GM19035 (cell line): ENCODE data around the gene ZDHHC16.
"Not testable (repeated sequence)": the region's sequence is repeated elsewhere in the genome, so short reads cannot be mapped to it uniquely, and the experiment has no call there.

ENCODE experiments used
- ATAC-seq: cut with Tn5 transposase; IDR thresholded peaks from one replicate; pipeline ENCODE4 v1.9.1; 2021; ENCODE audit not compliant: unreplicated experiment

Gene ZDHHC16

DNA sequence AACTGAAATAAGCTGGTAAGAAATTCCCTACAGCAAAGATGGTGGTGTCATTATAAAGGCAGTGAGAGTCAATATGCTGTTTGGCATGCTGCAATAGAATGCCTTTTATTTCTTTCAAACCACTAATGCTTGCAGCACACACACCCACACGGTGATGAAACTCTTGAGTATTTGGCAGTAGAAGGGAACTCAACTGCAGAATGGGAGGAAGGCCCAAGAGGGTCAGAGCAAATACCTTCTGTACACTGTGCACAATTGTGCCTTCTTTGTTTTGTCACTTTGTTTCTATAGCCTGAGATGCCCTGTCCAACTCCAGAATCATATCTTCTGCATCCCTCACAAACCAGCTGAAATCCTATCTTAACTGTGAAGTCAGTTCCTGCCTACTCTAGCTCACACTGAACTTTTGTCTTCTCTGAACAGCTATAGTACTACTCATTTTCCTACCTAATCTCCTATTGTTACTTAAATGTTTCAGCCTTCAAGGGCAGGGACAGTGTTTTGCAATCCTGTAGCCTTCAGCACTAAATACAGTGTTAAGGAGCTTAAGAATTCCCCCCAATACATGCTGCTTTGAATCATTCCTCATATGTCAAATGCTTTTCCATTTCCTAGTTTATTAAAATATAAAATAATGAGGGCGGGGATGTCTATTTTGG lies 30.1 kb downstream of the ZDHHC16 start:
- ATAC-seq, result no peak

- ATAC-seq, result not testable (repeated sequence)
Measured at GRCh38 chr10:97479410-97479809, 33.4 kb downstream of the ZDHHC16 start.

DNA sequence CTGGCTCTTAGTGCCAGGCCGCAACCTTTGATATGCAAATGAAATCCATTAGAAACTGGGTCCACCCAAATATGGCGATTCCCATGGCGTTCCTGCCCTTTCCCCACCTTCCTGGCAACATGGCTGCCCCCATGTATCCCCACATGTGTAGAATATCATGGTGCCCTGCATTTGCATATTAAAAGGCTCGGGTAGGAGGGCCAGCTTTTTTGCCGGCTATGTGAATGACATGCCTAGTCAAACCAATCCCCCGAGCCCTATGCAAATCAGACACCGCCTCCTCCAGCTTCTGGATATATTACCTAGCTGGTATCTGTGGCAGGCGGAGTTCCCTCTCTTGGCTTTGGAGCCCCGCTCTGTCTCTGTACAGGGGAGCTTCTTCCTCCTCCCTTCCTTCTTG lies 34.0 kb downstream of the ZDHHC16 start:
- ATAC-seq, result no peak

GRCh38 chr10:97481071-97481470 lies 35.1 kb downstream of the ZDHHC16 start:
- ATAC-seq, result no peak

DNA sequence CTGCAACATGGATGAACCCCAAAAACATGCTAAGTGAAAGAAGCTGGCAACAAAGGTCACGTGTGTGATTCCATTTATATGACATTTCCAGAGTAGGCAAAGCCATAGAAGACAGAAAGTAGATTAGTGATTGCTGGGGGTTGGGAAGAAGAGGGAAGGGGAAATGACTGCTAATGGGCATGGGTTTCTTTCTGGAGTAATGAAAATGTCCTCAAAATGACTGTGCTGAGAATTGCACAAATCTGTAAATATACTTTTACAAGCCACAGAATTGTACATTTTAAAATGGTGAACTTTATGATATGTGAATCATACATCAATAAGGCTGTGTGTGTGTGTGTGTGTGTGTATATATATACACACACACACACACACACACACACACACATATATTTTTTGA lies 36.4 kb downstream of the ZDHHC16 start:
- ATAC-seq, result no peak

- no peak for ATAC-seq
Measured at GRCh38 chr10:97483506-97483905, 37.5 kb downstream of the ZDHHC16 start.

GRCh38 chr10:97483921-97484320 lies 37.9 kb downstream of the ZDHHC16 start:
- ATAC-seq, result no peak

DNA sequence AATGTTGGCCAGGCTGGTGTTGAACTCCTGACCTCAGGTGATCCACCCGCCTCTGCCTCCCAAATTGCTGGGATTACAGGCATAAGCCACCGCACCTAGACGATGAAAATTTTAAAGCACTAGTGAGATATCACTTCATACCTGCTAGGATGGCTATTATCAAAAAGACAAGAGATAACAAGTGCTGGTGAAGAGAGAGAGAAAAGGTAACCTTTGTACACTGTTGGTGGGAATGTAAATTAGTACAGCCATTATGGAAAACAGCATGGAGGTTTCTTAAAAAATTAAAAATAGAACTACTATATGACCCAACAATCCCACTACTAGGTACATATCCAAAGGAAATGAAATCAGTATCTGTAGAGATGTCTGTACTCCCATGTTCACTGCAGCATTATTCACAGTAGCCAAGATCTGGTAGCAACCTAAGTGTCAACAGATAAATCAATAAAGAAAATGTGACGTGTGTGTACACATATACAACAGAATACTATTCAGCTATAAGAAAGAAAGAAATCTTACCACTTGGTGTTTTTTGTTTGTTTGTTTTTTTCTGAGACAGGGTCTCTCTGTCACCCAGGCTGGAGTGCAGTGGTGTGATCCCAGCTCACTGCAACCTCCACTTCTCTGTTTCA lies 39.8 kb downstream of the ZDHHC16 start:
- no peak for ATAC-seq

DNA sequence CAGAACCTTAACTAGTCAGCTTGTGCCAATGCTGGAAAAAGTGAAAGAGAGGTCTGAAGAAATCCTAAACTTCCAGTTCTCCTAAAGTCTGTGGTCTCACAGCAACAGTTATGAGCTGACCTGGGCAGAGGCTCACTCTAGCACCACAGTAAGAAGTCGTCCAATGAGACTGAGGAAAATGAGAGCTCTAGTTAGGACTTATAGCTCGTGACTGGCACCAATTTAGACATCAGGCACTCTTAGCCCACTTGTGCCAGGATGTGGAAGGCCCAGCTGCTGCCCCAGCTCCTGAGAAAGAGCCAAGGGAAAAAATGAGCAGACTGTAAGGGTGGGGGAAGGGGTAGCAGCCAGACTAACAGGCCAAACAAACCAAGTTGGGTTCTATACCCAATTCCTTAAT lies 44.6 kb downstream of the ZDHHC16 start:
- no peak for ATAC-seq

GRCh38 chr10:97494151-97494550 lies 48.2 kb downstream of the ZDHHC16 start:
- ATAC-seq, result no peak

GRCh38 chr10:97494863-97495506 lies 49.0 kb downstream of the ZDHHC16 start:
- ATAC-seq, result no peak

DNA sequence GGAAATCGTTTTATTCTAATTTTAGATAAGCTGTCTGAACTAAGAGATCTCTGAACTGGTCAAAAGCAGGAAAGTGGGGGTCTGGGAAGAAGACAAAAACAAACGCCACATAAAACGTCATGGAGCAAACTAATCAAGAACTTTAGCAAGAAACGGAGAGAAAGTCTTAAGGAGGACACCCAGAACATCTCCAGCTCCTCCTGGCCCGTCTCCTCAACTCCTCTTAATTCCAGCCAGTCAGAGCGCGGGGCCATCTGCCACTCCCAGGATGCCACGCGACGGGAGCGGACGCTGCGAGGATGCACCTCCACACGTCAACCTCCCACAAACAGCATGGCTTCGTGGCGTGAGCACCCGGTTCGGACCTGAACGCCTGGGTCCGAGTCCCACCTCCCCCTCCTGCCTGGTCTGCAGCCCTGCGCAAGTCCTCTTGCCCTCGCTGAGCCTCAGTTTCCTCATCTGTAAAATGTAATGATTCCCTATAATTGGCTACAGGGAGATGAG lies 51.6 kb downstream of the ZDHHC16 start:
- ATAC-seq, result peak; percentile 25

DNA sequence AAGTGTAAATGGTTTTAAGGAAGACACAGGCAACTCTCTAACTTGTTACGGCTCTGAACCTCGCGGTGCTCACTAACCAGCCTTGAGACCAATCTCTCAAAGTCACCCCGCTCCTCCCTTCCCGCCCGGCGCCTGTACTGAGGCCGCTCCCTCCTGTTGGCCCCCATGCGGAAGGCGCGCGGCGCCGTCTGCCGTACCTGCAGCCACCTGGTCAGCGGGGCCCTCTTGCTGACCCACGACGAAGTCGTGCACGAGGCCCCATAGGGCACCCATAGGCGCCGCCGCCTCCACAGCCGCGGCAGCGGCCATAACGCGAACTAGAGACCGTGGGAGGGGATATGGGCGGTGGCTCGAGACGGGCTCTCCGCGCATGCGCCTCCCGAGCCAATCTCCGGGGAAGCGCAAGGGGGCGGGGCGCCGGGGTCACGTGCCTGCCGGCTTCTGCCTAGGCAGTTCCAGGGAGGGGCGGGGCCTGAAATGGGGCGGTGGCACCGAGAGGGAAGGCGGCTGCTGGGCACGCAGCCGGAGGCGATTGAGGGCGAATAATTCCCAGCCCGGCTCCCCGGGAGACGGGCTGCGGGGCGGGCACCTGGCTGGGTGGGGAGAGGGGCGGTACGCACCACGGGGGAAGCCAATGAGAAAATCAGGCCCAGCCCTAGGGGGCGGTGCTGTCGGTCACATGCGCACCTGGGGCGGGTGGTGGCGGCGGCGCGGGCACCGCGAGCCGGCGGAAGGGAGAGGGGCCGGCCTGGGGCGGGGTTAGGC lies 52.3 kb downstream of the ZDHHC16 start, which contains the start of gene MMS19:
MMS19 (minus strand) TSS at position 347 of the 765 bp plus-strand sequence; CDS start at position 309, 38 bp downstream.
- ATAC-seq, result peak; percentile 92

DNA sequence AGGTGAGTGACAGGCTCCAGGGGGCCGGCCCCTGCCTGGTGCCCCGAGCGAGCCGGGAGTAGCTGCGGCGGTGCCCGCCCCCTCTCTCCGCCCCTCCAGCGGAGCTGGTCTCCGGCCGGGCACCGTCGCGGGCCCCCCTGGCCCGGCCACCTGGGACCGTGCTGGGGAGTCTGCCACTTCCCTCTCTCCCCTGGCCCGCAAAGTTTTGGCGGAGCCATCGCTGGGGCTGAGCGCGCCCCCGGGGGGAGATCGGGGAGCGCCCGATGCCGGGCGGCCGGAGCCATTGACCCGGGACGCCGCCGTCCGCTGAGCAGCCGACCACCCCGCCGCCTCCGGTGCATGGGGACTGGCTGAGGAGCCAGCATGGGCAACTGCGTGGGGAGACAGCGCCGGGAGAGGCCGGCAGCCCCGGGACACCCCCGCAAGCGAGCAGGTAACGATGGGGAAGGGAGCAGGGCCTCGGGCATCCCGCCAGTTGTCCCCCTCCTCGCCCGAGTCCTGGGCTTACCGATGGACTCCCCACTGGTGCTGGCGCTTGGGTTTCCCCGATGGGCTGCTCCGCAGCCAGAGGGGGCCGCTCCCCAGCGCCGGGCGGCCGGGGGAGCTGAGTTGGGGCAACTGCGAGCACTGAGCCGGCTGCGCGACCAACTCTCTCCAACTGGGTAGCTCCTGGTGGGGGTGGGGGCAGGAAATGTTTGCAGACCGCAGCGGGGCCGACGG lies 53.0 kb downstream of the ZDHHC16 start, which contains the start of gene UBTD1:
UBTD1 (plus strand) TSS at position 84 of the 720 bp plus-strand sequence; CDS start at position 364, 280 bp downstream.
- peak; percentile 6 for ATAC-seq

GRCh38 chr10:97499561-97500296 lies 53.8 kb downstream of the ZDHHC16 start:
- ATAC-seq, result no peak

DNA sequence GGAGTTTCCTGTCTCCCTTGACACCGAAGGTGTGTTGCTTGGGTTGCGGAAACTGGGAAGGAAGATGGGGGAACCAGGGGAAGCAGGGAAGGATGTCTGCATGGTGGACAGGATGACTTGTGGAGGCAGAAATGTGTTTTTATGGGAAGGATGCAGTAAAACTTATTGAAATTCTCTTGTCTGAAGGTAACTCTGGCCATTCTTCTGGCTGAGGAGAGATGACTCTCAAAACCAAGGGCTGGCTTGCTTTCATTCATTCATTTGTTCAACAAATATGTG lies 54.3 kb downstream of the ZDHHC16 start:
- ATAC-seq, result no peak

DNA sequence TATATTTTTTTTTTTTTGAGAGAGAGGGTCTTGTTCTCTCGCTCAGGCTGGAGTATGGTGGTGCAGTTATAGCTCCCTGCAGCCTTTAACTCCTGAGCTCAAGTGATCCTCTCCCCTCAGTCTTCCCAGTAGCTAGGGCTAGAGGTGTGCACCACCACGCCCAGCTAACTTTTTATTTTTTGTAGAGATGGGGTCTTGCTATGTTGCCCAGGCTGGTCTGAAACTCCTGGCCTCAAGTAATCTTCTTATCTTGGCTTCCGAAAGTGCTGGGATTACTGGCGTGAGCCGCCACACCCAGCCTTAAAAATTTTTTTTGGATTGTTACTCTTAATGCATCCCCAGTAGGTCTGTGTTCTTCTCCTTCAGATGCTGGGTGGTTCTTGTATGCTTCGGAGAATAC lies 56.9 kb downstream of the ZDHHC16 start:
- ATAC-seq, result no peak

DNA sequence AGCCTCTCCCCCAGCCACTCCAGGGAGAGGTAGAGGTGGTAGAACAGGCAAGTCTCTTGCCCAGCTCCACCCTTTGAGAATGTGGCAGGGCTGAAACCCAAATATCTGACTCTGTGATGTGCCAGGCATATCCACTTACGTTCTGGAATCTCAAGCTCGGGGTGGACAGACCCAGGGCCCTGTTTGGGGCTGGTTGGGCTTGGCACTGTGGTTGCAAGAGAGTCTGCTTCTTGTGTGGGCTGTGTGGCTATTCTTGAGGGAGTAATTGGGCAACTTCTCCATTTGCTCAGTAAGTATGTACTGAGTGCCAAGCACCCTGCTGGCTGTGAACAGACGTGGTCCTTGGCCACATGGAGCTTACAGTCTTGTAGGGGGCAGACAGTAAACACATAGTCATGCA lies 57.4 kb downstream of the ZDHHC16 start:
- no peak for ATAC-seq

- ATAC-seq, result no peak
Measured at GRCh38 chr10:97505152-97505551, 59.2 kb downstream of the ZDHHC16 start.
